HUES48 (cell line): ENCODE results near the gene USP46.

Source experiments
- H3K27ac ChIP-seq: one replicate; pipeline ENCODE4 v1.7.0; 2013; ENCODE audit warnings: low read depth, low read length, inconsistent platforms
- H3K27me3 ChIP-seq: 2 replicates; pipeline ENCODE4 v1.6.1; 2013; ENCODE audit warnings: mild to moderate bottlenecking, low read length; ENCODE audit not compliant: control insufficient read depth, insufficient read depth
- H3K36me3 ChIP-seq: 2 replicates; pipeline ENCODE4 v1.6.1; 2013; ENCODE audit warnings: low read length; ENCODE audit not compliant: control insufficient read depth, insufficient read depth
- H3K4me1 ChIP-seq: 2 replicates; pipeline ENCODE4 v1.6.1; 2013; ENCODE audit warnings: mild to moderate bottlenecking, low read length; ENCODE audit not compliant: control insufficient read depth, insufficient read depth
- H3K4me3 ChIP-seq: 2 replicates; pipeline ENCODE4 v1.5.1; 2013; ENCODE audit warnings: mild to moderate bottlenecking, low read depth, low read length
- H3K9ac ChIP-seq: 2 replicates; pipeline ENCODE4 v1.6.1; 2013; ENCODE audit warnings: mild to moderate bottlenecking, low read depth, low read length, moderate library complexity
- H3K9me3 ChIP-seq: 2 replicates; pipeline ENCODE4 v1.6.1; 2013; ENCODE audit warnings: low read length; ENCODE audit not compliant: control insufficient read depth, insufficient read depth

USP46 gene

GRCh38 chr4:52622564-52622963 lies 36.5 kb downstream of the USP46 start:
- no peak overlapping the region for H3K4me3 ChIP-seq
- H3K9me3 ChIP-seq, result no peaks in the 10 kb centered on the region
- no peaks in the 10 kb centered on the region for H3K27me3 ChIP-seq
- peaks cover 13% of the 10 kb centered on the region for H3K4me1 ChIP-seq
- H3K9ac ChIP-seq, result no peak overlapping the region
- H3K27ac ChIP-seq, result no peak overlapping the region
- H3K36me3 ChIP-seq, result peaks cover 44% of the 10 kb centered on the region

- Histone ChIP-seq H3K27ac (no peak overlapping the region), H3K27me3 (no peaks in the 10 kb centered on the region), H3K4me3 (no peak overlapping the region), H3K9ac (no peak overlapping the region), H3K36me3 (peaks cover 34% of the 10 kb centered on the region), H3K9me3 (no peaks in the 10 kb centered on the region), H3K4me1 (peaks cover 13% of the 10 kb centered on the region)
Measured at GRCh38 chr4:52621567-52621966, 37.5 kb downstream of the USP46 start.

GRCh38 chr4:52619591-52619931 lies 39.5 kb downstream of the USP46 start:
- Histone ChIP-seq H3K36me3 (peaks cover 15% of the 10 kb centered on the region; the same call in 1 of the 2 replicates), H3K27me3 (no peaks in the 10 kb centered on the region), H3K4me1 (peaks cover 13% of the 10 kb centered on the region), H3K9ac (no peak overlapping the region), H3K4me3 (no peak overlapping the region), H3K27ac (no peak overlapping the region), H3K9me3 (no peaks in the 10 kb centered on the region)

- Histone ChIP-seq H3K9me3 (no peaks in the 10 kb centered on the region), H3K4me3 (no peak overlapping the region), H3K27me3 (no peaks in the 10 kb centered on the region), H3K36me3 (peaks cover 15% of the 10 kb centered on the region; the same call in 1 of the 2 replicates), H3K4me1 (peaks cover 13% of the 10 kb centered on the region), H3K9ac (no peak overlapping the region), H3K27ac (no peak overlapping the region)
Measured at GRCh38 chr4:52618795-52619590, 40.1 kb downstream of the USP46 start.

- H3K27ac ChIP-seq, result no peak overlapping the region
- H3K4me1 ChIP-seq, result peaks cover 13% of the 10 kb centered on the region
- no peaks in the 10 kb centered on the region for H3K27me3 ChIP-seq
- H3K36me3 ChIP-seq, result peaks cover 12% of the 10 kb centered on the region
- H3K9ac ChIP-seq, result no peak overlapping the region
- no peak overlapping the region for H3K4me3 ChIP-seq
- H3K9me3 ChIP-seq, result no peaks in the 10 kb centered on the region
Measured at GRCh38 chr4:52617336-52618020, 41.6 kb downstream of the USP46 start.

- Histone ChIP-seq H3K9me3 (no peaks in the 10 kb centered on the region), H3K27ac (no peak overlapping the region), H3K36me3 (peaks cover 28% of the 10 kb centered on the region), H3K4me3 (no peak overlapping the region), H3K9ac (no peak overlapping the region), H3K27me3 (no peaks in the 10 kb centered on the region), H3K4me1 (peaks cover 6% of the 10 kb centered on the region)
Measured at GRCh38 chr4:52614241-52614640, 44.9 kb downstream of the USP46 start.

- Histone ChIP-seq H3K9me3 (no peaks in the 10 kb centered on the region), H3K9ac (no peak overlapping the region), H3K27ac (no peak overlapping the region), H3K27me3 (no peaks in the 10 kb centered on the region), H3K4me3 (no peak overlapping the region), H3K4me1 (no peaks in the 10 kb centered on the region), H3K36me3 (peaks cover 44% of the 10 kb centered on the region)
Measured at GRCh38 chr4:52612341-52612740, 46.8 kb downstream of the USP46 start.

GRCh38 chr4:52611030-52611555 lies 48.0 kb downstream of the USP46 start:
- Histone ChIP-seq H3K9ac (no peak overlapping the region), H3K4me3 (no peak overlapping the region), H3K27me3 (no peaks in the 10 kb centered on the region), H3K27ac (no peak overlapping the region), H3K36me3 (peaks cover 56% of the 10 kb centered on the region), H3K4me1 (no peaks in the 10 kb centered on the region), H3K9me3 (no peaks in the 10 kb centered on the region)

GRCh38 chr4:52606726-52607125 lies 52.4 kb downstream of the USP46 start:
- Histone ChIP-seq H3K4me1 (no peaks in the 10 kb centered on the region), H3K9ac (no peak overlapping the region), H3K9me3 (no peaks in the 10 kb centered on the region), H3K36me3 (peaks cover 83% of the 10 kb centered on the region), H3K27me3 (no peaks in the 10 kb centered on the region), H3K27ac (no peak overlapping the region), H3K4me3 (no peak overlapping the region)

GRCh38 chr4:52606040-52606439 lies 53.1 kb downstream of the USP46 start:
- Histone ChIP-seq H3K27ac (no peak overlapping the region), H3K4me3 (no peak overlapping the region), H3K36me3 (peaks cover 89% of the 10 kb centered on the region), H3K9me3 (no peaks in the 10 kb centered on the region), H3K4me1 (no peaks in the 10 kb centered on the region), H3K27me3 (no peaks in the 10 kb centered on the region), H3K9ac (no peak overlapping the region)

GRCh38 chr4:52604215-52604614 lies 54.9 kb downstream of the USP46 start:
- H3K9me3 ChIP-seq, result no peaks in the 10 kb centered on the region
- H3K36me3 ChIP-seq, result peaks cover 94% of the 10 kb centered on the region
- H3K4me3 ChIP-seq, result no peak overlapping the region
- no peak overlapping the region for H3K9ac ChIP-seq
- no peaks in the 10 kb centered on the region for H3K4me1 ChIP-seq
- no peak overlapping the region for H3K27ac ChIP-seq
- no peaks in the 10 kb centered on the region for H3K27me3 ChIP-seq
